Large intestine (tissue), 12 donors: ENCODE results near the gene TBK1. TPM values are rescaled to one million over a fixed set of nuclear protein-coding genes. Genes with fewer than 3 reads are reported as not detected.

ENCODE experiments used
- DNase-seq, 2 donors: peaks; one replicate each; pipeline versions ENCODE4 v3.0.0 to v3.0.0-alpha.2; 2013
- H3K27ac ChIP-seq: one replicate; pipeline ENCODE4 v1.5.1; 2013; ENCODE audit warnings: low read length
- H3K27me3 ChIP-seq: 2 replicates; pipeline ENCODE4 v1.6.1; 2013; ENCODE audit warnings: low read length; ENCODE audit not compliant: control insufficient read depth, insufficient read depth
- H3K36me3 ChIP-seq: 2 replicates; pipeline ENCODE4 v1.6.1; 2013; ENCODE audit warnings: low read length; ENCODE audit not compliant: control insufficient read depth, insufficient read depth
- H3K4me1 ChIP-seq: one replicate; pipeline ENCODE4 v1.6.1; 2013; ENCODE audit warnings: low read length; ENCODE audit not compliant: control insufficient read depth, insufficient read depth
- H3K4me3 ChIP-seq: one replicate; pipeline ENCODE4 v1.5.1; 2013; ENCODE audit warnings: low read length
- H3K9me3 ChIP-seq: one replicate; pipeline ENCODE4 v1.6.1; 2013; ENCODE audit warnings: mild to moderate bottlenecking, low read depth, low read length, moderate library complexity; ENCODE audit not compliant: control insufficient read depth
- WGBS: methylation state at CpG from one replicate; pipeline ENCODE4 v1.1.5; 2013; ENCODE audit warnings: low lambda C conversion rate; ENCODE audit not compliant: insufficient coverage; 5-methylcytosine and 5-hydroxymethylcytosine counted together
- long read RNA-seq, 11 donors: transcript quantifications; one replicate each; lab custom pipeline, GENCODE V29; 2026
- polyA plus RNA-seq: library from polyadenylated mRNA; unstranded; fragments of 120-200 nt; gene quantifications from one replicate; pipeline ENCODE4 v1.2.1, GENCODE V29; 2013

The TBK1 gene
- 30.1 TPM for polyA plus RNA-seq
- long read RNA-seq, donor 1, transcript TBK1-201 (21 exons, 3,256 nt), result major isoform, 6 of 6 reads
- long read RNA-seq, donor 1, partial matches to known transcripts, result 0 of 6 reads
- long read RNA-seq, donor 1, other reads (novel, unspliced or antisense), result 0 of 6 reads
- long read RNA-seq, donor 2, partial matches to known transcripts, result 10 of 14 reads
- long read RNA-seq, donor 2, other reads (novel, unspliced or antisense), result 0 of 14 reads
- long read RNA-seq, donor 3, result 0 reads
- long read RNA-seq, donor 4, result 0 reads
- long read RNA-seq, donor 5, partial matches to known transcripts, result 5 of 5 reads
- long read RNA-seq, donor 5, other reads (novel, unspliced or antisense), result 0 of 5 reads
- long read RNA-seq, donor 6, partial matches to known transcripts, result 0 of 2 reads
- long read RNA-seq, donor 6, other reads (novel, unspliced or antisense), result 0 of 2 reads
- long read RNA-seq, donor 7, partial matches to known transcripts, result 5 of 5 reads
- long read RNA-seq, donor 7, other reads (novel, unspliced or antisense), result 0 of 5 reads
- long read RNA-seq, donor 8, partial matches to known transcripts, result 21 of 22 reads
- long read RNA-seq, donor 8, other reads (novel, unspliced or antisense), result 0 of 22 reads
- long read RNA-seq, donor 9, partial matches to known transcripts, result 0 of 3 reads
- long read RNA-seq, donor 9, other reads (novel, unspliced or antisense), result 0 of 3 reads
- long read RNA-seq, donor 10, partial matches to known transcripts, result 0 of 5 reads
- long read RNA-seq, donor 10, other reads (novel, unspliced or antisense), result 0 of 5 reads
- long read RNA-seq, donor 11, partial matches to known transcripts, result 0 of 1 reads
- long read RNA-seq, donor 11, other reads (novel, unspliced or antisense), result 0 of 1 reads

GRCh38 chr12:64451687-64452558 is at the start of gene TBK1:
TBK1 (plus strand) TSS chr12:64452120; CDS start chr12:64455871, 3,751 bp downstream.
- Histone ChIP-seq H3K4me1 (no peaks in the 10 kb centered on the region), H3K27me3 (no peaks in the 10 kb centered on the region), H3K4me3 (peak within 1 kb of the TSS; percentile 99), H3K9me3 (no peaks in the 10 kb centered on the region), H3K36me3 (peaks cover 9% of the 10 kb centered on the region), H3K27ac (peak within 1 kb of the TSS; percentile 99)
- WGBS, result no CpG with 5 or more reads among the region's 94 CpGs
- peak; percentile 85 to 91 for DNase-seq

GRCh38 chr12:64402181-64402580 is 49.7 kb upstream of the TBK1 start:
- H3K4me1 ChIP-seq, result no peaks in the 10 kb centered on the region
- WGBS, result no CpG with 5 or more reads among the region's 5 CpGs
- H3K4me3 ChIP-seq, result no peak overlapping the region
- no peak for DNase-seq
- no peaks in the 10 kb centered on the region for H3K27me3 ChIP-seq
- H3K9me3 ChIP-seq, result peaks cover 5% of the 10 kb centered on the region
- no peaks in the 10 kb centered on the region for H3K36me3 ChIP-seq
- H3K27ac ChIP-seq, result no peak overlapping the region

GRCh38 chr12:64403707-64404469 is 48.0 kb upstream of the TBK1 start, which contains the start of gene XPOT:
XPOT (plus strand) TSS chr12:64404392; CDS start chr12:64410036, 5,644 bp downstream.
- H3K4me1 ChIP-seq, result no peaks in the 10 kb centered on the region
- peaks cover 5% of the 10 kb centered on the region for H3K9me3 ChIP-seq
- peak within 1 kb of the TSS; percentile 96 for H3K4me3 ChIP-seq
- 100% methylated on average over 1 of the region's 60 CpGs for WGBS
- H3K27me3 ChIP-seq, result no peaks in the 10 kb centered on the region
- peak within 1 kb of the TSS; percentile 98 for H3K27ac ChIP-seq
- no peaks in the 10 kb centered on the region for H3K36me3 ChIP-seq
- DNase-seq, result peak; percentile 99

- peaks cover 5% of the 10 kb centered on the region for H3K9me3 ChIP-seq
- no CpG with 5 or more reads among the region's 78 CpGs for WGBS
Observed at GRCh38 chr12:64404470-64405256, 47.3 kb upstream of the TBK1 start.

GRCh38 chr12:64407342-64408223 is 44.3 kb upstream of the TBK1 start:
- Histone ChIP-seq H3K27me3 (no peaks in the 10 kb centered on the region), H3K4me3 (no peak overlapping the region), H3K4me1 (no peaks in the 10 kb centered on the region), H3K36me3 (peaks cover 15% of the 10 kb centered on the region), H3K9me3 (peaks cover 5% of the 10 kb centered on the region), H3K27ac (no peak overlapping the region)
- no peak for DNase-seq
- WGBS, result no CpG with 5 or more reads among the region's 9 CpGs

More at GRCh38 chr12:64404470-64405256, 47.3 kb upstream of the TBK1 start:
- H3K27ac ChIP-seq, result peak overlapping the region; percentile 98
- peak overlapping the region; percentile 96 for H3K4me3 ChIP-seq
- H3K36me3 ChIP-seq, result no peaks in the 10 kb centered on the region
- no peaks in the 10 kb centered on the region for H3K4me1 ChIP-seq
- peak; percentile 44 to 75 for DNase-seq
- no peaks in the 10 kb centered on the region for H3K27me3 ChIP-seq

GRCh38 chr12:64411427-64411826 is 40.5 kb upstream of the TBK1 start:
- Histone ChIP-seq H3K9me3 (no peaks in the 10 kb centered on the region), H3K36me3 (peaks cover 35% of the 10 kb centered on the region), H3K4me1 (no peaks in the 10 kb centered on the region), H3K27ac (no peak overlapping the region), H3K27me3 (no peaks in the 10 kb centered on the region), H3K4me3 (no peak overlapping the region)
- WGBS, result 100% methylated on average over 1 of the region's 2 CpGs
- no peak for DNase-seq

- no peaks in the 10 kb centered on the region for H3K4me1 ChIP-seq
- no peaks in the 10 kb centered on the region for H3K27me3 ChIP-seq
- no peak overlapping the region for H3K4me3 ChIP-seq
- H3K27ac ChIP-seq, result no peak overlapping the region
- peaks cover 43% of the 10 kb centered on the region for H3K36me3 ChIP-seq
- DNase-seq, result no peak
- no peaks in the 10 kb centered on the region for H3K9me3 ChIP-seq
- WGBS, result no CpG with 5 or more reads among the region's 2 CpGs
Observed at GRCh38 chr12:64412459-64412858, 39.5 kb upstream of the TBK1 start.

- no CpG with 5 or more reads among the region's 2 CpGs for WGBS
- peaks cover 55% of the 10 kb centered on the region for H3K36me3 ChIP-seq
- no peak overlapping the region for H3K4me3 ChIP-seq
- no peaks in the 10 kb centered on the region for H3K27me3 ChIP-seq
- H3K27ac ChIP-seq, result no peak overlapping the region
- DNase-seq, result no peak
- no peaks in the 10 kb centered on the region for H3K4me1 ChIP-seq
- H3K9me3 ChIP-seq, result no peaks in the 10 kb centered on the region
Observed at GRCh38 chr12:64413884-64414283, 38.0 kb upstream of the TBK1 start.
